Neutrophil (primary cell): Measurements from ENCODE around the gene SH3RF3.
A peak's percentile ranks its signal among the peaks of the same experiment; 100 is the strongest.

Experiments
- H3K27ac ChIP-seq: fragments of 200-600 bp; sonication (generic); 2 replicates; pipeline ENCODE4 v1.5.1; 2016; ENCODE audit warnings: mild to moderate bottlenecking, moderate library complexity
- H3K27me3 ChIP-seq: fragments of 200-600 bp; sonication (generic); 2 replicates; pipeline ENCODE4 v1.6.0; 2016; ENCODE audit warnings: mild to moderate bottlenecking
- H3K36me3 ChIP-seq: fragments of 200-600 bp; sonication (generic); 2 replicates; pipeline ENCODE4 v1.5.1; 2017
- H3K4me1 ChIP-seq, 2 experiments: fragments of 200-600 bp in 1 of 2; sonication (generic) in 1 of 2; 1 replicate in 1 of 2; 2 replicates in 1 of 2; pipeline versions ENCODE4 v1.5.1 to v1.6.1; 2013 to 2016; ENCODE audit warnings: low read depth in 1 of 2, low read length in 1 of 2, mild to moderate bottlenecking in 1 of 2, moderate library complexity in 1 of 2; ENCODE audit not compliant: control insufficient read depth in 1 of 2, insufficient read depth in 1 of 2
- H3K4me3 ChIP-seq, 2 experiments: fragments of 200-600 bp in 1 of 2; sonication (generic) in 1 of 2; 1 replicate in 1 of 2; 2 replicates in 1 of 2; pipeline ENCODE4 v1.5.1; 2013 to 2016; ENCODE audit warnings: low read depth in 1 of 2, low read length in 1 of 2, mild to moderate bottlenecking in 1 of 2, moderate library complexity in 1 of 2
- H3K9me3 ChIP-seq: fragments of 200-600 bp; sonication (generic); 2 replicates; pipeline ENCODE4 v1.5.1; 2016
- CTCF ChIP-seq: fragments of 200-600 bp; sonication (generic); IDR thresholded peaks from 2 replicates; pipeline ENCODE4 v1.5.1; 2016; ENCODE audit warnings: antibody characterized with exemption

SH3RF3 gene

DNA sequence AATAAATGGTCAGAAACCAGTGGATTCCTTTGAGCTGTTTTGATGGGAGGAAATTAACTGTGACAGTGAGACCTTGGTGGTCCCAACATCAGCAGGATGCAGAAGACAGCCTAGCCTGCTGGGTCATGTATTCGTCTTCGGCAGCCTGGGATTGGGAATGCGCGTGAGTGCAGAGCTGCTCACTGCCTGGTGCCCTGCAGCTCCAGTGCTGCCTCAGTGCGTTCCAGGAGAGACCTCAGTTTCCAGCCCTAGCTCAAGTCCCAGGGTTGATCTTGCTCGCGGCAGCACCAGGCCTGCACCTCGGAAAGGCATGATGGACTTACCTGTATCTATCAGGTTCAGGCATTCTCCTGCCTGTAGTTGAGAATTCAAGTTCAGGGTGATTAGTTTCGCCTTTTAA, 203.9 kb downstream of the SH3RF3 start:
- Histone ChIP-seq H3K4me3 (peak overlapping the region in 1 of 2 experiments; percentile 9), H3K27ac (peak overlapping the region; percentile 48), H3K36me3 (no peaks in the 10 kb centered on the region), H3K27me3 (peaks cover 43% of the 10 kb centered on the region), H3K9me3 (no peaks in the 10 kb centered on the region), H3K4me1 (peaks cover 39 to 52% of the 10 kb centered on the region in 2 experiments)
- no peak for TF ChIP-seq CTCF

DNA sequence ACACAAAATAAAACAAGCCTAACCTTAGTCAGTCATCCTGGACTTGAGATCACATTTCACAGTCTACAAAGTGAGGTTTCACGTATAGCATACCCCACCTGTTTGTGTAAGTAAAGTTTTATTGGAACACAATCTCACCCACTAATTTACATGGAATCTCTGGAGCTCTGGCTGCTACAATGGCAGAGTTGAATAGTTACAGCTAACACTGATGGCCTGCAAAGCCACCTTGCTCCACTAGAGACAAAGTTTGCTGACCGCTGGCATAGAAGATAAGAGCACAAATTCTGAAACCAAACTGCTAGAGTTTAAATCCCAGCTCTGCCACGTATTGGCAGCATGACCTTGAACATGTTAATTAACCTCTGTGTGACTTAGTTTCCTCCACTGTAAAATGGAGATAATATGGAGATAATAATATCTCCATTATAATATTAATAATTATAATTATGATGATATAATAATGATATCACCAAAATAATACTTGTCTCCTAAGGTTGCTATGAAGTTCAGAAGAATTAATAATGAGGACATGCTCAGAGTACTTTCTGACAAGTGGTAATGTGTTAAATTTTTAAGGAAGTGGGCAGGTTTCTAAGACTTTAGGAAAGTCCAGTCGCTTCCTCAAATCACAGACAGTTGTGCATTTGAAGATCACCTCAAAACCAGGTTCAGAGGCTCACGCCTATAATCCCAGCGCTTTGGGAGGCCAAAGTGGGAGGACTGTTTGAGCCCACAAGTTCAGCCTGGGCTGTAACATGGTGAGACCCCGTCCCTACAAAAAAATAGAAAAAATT, 204.6 kb downstream of the SH3RF3 start:
- TF ChIP-seq CTCF: no peak
- Histone ChIP-seq H3K27me3 (peaks cover 43% of the 10 kb centered on the region), H3K27ac (peak overlapping the region; percentile 67), H3K9me3 (no peaks in the 10 kb centered on the region), H3K4me3 (peak overlapping the region in 1 of 2 experiments; percentile 13), H3K4me1 (peaks cover 39 to 52% of the 10 kb centered on the region in 2 experiments), H3K36me3 (no peaks in the 10 kb centered on the region)

DNA sequence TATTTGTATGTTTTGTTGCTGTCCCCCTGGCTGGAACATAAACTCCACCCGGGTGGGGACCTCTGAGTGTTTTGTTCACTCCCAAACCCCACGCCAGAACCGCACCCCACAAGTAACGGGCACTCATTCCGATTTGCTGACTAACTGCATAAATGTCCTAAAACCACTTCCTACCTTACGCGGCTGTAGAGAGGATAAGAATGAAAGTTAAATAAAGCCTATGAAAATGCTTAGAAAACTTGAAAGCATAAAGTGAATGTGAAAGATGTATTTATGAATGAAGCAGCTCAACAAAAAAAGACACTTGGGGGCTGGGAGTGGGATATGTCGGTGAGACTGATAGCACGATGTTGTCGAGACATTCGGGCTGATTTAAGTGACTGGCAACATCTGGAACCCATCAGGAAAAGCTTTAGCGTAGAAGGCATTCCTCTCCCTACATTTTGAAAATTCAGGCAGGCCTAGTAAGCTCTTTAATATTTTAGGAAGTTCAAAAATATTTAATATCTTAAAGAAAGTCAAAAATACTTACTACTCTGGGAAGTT, 206.7 kb downstream of the SH3RF3 start:
- Histone ChIP-seq H3K27me3 (peaks cover 33% of the 10 kb centered on the region), H3K4me1 (peaks cover 39 to 52% of the 10 kb centered on the region in 2 experiments), H3K27ac (peak overlapping the region; percentile 17), H3K4me3 (peak overlapping the region in 1 of 2 experiments; percentile 36), H3K9me3 (no peaks in the 10 kb centered on the region), H3K36me3 (no peaks in the 10 kb centered on the region)
- no peak for TF ChIP-seq CTCF

- H3K27ac ChIP-seq: peak overlapping the region; percentile 17
- H3K36me3 ChIP-seq: no peaks in the 10 kb centered on the region
- H3K9me3 ChIP-seq: no peaks in the 10 kb centered on the region
- no peak overlapping the region for H3K4me3 ChIP-seq
- no peak for TF ChIP-seq CTCF
- peaks cover 27% of the 10 kb centered on the region for H3K27me3 ChIP-seq
- peaks cover 39 to 52% of the 10 kb centered on the region in 2 experiments for H3K4me1 ChIP-seq
These were observed 207.3 kb downstream of the SH3RF3 start for GRCh38 chr2:109336296-109336695.

GRCh38 chr2:109337221-109337620, 208.2 kb downstream of the SH3RF3 start:
- H3K27ac ChIP-seq: no peak overlapping the region
- TF ChIP-seq CTCF: no peak
- H3K4me1 ChIP-seq: peaks cover 33 to 43% of the 10 kb centered on the region in 2 experiments

More at GRCh38 chr2:109337221-109337620, 208.2 kb downstream of the SH3RF3 start:
- no peak overlapping the region for H3K4me3 ChIP-seq
- peaks cover 19% of the 10 kb centered on the region for H3K27me3 ChIP-seq
- no peaks in the 10 kb centered on the region for H3K9me3 ChIP-seq
- H3K36me3 ChIP-seq: no peaks in the 10 kb centered on the region
